HG02981 (cell line): ENCODE data around the gene TEAD4.

Source experiments
- ATAC-seq: cut with Tn5 transposase; IDR thresholded peaks from one replicate; pipeline ENCODE4 v1.9.1; 2021; ENCODE audit warnings: mild to moderate bottlenecking, moderate library complexity; ENCODE audit not compliant: unreplicated experiment

The TEAD4 gene

DNA sequence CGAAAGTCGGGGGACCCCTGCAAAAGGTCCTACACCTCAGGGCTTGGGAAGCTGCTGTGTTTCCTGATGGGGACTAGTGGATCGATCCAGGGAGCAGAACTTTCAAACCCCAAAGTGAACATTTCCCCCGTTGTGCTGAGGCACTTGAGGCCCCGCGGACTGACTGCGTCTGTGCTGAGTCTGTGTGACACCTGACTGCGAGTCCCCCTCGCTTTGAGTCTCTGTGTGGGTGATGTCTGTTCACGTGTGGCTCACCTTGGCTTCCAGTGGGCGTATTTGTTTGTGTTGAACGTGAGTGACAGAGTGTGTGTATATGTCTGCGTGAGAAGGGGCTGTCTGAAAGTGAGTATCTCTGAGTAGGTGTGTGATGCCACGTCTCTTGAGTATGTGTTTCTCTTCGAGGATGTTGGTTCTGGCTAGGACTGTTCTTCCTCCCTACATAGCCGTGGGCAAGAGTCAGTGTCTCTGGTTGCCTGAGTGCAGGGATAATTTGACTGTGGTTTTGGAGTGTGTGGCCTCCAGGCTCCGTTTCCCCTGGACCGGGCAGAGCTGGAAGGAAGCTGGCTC, 1.3 kb downstream of the TEAD4 start:
- no peak for ATAC-seq

DNA sequence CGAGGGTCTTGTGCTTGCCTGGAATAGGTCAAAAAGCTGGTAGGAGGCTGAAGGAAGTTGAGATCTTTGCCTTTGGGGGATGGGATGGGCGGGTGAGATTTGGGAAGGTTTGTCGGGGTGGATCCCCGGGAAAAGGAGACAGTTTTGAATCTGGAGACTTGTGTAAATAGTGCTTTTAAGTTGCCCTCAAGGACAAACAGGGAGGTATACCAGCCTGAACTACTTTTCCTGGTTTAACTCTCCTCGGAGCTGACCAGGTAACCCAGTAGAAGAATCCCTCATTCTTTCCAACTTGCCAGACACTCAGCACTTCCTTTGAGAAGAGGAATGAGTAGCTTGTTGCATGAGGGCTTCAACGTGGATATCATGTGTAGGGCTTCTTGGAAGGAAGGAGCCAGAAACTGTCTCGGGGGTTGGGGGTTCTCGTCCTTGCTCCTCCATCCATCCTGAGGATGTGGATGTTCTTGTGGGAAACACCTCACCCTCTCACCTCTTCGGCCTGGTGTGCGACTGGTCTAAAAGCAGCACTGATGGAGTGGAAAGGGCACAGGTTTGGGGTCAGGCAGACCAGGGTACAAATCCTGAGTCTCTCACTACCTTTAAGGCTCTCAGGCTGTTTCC, 1.9 kb downstream of the TEAD4 start:
- no peak for ATAC-seq

DNA sequence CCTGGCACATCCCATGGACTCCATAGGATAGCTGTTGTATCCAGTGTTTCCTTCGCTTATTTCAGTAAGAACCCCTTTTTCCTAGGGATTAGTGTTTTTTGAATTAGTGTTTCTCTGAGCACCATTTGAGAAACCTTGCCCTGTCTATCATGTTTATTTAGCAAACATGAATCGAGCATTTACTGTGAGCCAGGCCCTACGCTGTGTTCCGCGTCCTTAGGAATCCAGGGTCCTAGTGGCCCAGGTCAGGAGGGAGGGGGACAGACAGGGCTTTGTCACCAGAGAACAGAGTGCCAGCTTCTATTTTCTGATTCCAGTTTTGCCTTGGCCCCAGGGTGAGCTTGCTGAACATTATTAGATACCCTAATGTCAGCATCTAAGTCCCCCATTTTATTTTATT, 2.5 kb downstream of the TEAD4 start:
- ATAC-seq, result no peak

GRCh38 chr12:2963154-2963759, 4.1 kb downstream of the TEAD4 start:
- no peak for ATAC-seq

DNA sequence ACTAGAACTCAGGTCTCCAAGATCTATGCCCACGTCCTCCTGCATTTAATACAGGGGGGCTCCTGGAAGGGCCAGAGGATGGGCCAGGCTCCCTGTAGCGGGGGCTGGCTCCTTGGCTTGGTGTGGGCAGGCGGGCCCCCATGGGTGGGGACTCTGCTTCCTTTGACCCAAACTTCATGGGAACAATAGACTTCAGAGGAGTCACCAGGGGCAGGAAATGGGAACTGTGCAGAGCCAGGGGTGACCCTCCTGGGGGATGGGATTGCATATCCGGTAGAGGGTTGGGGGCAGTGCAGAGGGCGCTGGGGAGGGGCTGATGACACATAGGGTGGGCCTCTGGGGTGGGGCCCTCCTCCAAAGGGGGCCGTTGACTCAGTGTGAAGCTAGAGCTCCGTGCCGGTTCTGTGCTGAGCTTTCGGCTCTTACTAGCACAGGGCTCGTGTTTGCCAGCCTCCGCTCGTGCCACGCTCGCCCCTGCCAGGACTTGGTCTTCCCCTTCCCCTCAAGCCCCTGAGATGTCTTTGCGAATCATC, 4.6 kb downstream of the TEAD4 start:
- no peak for ATAC-seq

DNA sequence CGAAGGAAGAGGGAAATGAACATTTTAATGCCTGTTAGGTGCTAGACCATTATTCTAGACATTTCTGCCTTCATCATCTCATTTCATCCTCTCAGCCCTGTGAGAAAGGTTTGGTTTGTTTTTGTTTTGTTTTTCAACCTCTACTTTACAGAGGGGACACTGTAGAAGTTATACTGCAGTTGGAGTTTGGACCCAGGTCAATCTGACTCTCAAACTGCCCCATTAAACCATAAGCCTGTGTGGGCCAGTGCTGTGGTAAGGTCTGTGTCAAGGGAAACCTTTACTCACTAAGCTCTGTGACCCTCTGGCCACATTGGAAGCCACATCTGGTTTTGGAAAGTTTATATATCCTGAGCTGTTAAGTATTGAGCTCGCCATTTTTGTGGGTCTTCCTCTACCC, 8.5 kb downstream of the TEAD4 start:
- ATAC-seq, result no peak

- no peak for ATAC-seq
Measured at GRCh38 chr12:2970744-2971143, 11.5 kb downstream of the TEAD4 start.

DNA sequence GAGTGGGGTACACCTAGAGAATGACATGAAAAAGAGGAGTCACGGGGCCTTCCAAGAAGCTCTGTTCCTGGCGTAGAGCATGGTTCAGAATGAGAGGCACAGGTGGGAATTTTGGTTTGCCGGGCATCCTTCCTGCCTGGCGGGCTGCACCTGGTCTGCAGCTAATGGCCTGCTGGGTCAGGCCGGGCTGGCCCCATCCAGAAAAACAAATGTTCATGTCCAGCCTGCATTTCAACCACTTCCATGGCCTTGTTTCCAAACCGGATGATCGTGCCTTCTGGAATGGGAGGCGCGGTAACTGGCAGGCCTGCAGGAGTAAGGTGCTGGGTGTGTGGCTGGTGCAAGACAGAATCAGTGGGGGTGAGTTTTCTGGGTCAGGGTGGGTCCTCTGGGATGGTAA, 14.4 kb downstream of the TEAD4 start:
- ATAC-seq, result no peak

- ATAC-seq, result no peak
Measured at GRCh38 chr12:2974560-2974971, 15.4 kb downstream of the TEAD4 start.

- ATAC-seq, result no peak
Measured at GRCh38 chr12:2976581-2976996, 17.4 kb downstream of the TEAD4 start.

GRCh38 chr12:2977776-2978175, 18.6 kb downstream of the TEAD4 start:
- no peak for ATAC-seq

DNA sequence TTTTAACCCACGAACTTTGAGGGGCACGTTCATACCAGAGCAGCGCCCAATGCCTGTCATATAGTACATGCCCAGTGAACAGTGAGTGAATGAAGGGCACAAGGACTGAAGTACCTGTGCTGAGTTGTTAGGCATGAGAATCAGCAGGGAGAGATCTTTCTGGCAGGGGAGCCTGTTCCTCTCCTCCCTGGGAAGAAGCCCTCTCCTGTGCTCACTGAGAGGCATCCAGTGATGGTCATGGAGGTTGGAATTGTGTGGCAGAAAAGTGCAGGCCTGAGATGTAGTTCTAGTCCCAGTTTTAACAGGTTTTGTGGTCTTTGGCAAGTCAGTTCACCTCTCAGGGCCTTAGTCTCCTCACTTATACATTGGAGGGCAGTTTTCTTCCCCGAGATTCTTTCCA, 20.6 kb downstream of the TEAD4 start:
- no peak for ATAC-seq

DNA sequence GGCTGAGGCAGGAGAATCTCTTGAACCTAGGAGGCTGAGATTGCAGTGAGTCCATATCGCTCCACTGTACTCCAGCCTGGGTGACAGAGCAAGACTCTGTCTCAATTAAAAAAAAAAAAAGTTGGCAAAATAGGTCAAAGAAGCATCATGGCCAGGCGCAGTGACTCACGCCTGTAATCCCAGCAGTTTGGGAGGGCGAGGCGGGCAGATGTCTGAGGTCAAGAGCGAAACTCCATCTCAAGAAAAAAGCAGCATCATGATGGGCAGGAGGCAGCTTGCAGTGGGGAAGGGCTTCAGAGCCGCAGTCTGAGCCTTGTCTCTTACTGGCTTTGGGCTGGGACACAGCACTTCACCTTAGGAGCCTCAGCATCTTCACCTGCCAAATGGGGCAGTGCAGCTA, 21.4 kb downstream of the TEAD4 start:
- no peak for ATAC-seq

DNA sequence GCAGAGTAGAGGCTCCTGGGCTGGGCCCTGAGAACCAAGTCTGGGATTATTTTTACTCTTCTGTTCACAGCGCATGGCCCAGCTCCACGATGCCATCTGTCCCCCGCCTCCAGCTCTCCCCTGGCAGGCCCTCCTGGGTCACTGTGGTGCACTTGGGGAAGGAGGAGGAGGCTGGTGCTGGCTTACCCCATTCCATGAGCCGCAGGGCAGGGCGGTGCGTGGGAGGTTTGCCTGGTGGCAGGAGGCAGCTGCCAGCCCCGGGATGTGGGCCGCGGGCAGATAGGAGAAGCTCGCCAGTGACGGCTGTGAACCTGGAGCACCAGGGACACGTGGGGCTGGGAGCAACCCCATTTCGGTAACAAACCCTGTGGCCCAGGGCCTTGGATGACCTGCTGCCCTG, 23.2 kb downstream of the TEAD4 start:
- ATAC-seq, result no peak

- ATAC-seq, result no peak
Measured at GRCh38 chr12:2984249-2984648, 25.1 kb downstream of the TEAD4 start.

DNA sequence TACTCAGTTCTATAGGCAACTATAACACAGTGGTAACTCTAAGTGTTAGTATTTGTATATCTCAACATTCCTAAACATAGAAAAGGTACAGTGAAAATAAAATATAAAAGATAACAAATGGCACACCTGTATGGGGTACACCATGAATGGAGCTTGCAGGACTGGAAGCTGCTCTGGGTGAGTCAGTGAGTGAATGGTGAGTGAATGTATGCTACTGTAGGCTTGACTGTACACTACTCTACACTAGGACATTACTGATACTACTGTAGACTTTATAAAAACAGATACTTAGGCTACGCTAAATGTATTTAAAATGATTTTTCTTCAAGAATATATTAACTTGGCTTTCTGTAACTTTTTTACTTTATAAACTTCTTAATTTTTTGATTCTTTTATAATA, 25.5 kb downstream of the TEAD4 start:
- no peak for ATAC-seq

DNA sequence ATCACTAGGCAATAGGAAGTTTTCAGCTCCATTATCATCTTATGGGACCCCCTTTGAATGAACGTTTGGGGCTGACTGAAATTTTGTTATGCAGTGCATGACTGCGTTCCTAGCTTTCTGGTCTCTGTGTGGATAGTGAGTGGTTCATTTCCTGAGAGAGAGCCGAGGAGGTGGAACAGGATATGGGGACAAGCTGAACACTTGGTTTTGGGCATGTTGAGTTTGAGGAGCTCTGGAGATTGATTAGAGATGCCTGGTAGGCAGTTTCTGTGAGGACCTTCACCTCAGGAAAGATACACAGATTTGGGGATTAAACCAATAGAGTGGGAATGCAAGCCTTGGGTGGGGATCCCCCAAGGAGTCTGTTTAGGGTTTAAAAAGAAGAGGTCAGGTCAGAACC, 27.7 kb downstream of the TEAD4 start:
- ATAC-seq, result no peak

DNA sequence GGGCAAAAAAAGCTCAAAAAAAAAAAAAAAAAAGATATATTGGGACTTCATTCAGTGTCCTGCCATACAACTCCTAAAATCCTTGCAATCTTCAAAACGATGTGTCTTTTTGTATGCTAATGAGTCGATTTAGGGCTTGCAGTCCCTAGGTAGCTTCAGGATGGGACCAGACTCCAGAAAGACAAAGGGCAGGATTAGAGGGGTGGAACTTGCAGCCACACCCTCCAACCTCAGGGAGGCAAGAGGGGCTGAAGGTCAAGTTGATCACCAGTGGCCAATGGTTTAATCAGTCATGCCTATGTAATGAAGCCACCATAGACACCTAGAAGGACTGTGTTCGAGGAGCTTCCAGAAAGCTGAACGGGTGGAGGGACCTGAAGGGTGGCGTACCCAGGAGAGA, 29.3 kb downstream of the TEAD4 start:
- ATAC-seq, result no peak

GRCh38 chr12:2992724-2993123, 33.5 kb downstream of the TEAD4 start:
- no peak for ATAC-seq

- no peak for ATAC-seq
Measured at GRCh38 chr12:2997989-2998670, 38.9 kb downstream of the TEAD4 start.

DNA sequence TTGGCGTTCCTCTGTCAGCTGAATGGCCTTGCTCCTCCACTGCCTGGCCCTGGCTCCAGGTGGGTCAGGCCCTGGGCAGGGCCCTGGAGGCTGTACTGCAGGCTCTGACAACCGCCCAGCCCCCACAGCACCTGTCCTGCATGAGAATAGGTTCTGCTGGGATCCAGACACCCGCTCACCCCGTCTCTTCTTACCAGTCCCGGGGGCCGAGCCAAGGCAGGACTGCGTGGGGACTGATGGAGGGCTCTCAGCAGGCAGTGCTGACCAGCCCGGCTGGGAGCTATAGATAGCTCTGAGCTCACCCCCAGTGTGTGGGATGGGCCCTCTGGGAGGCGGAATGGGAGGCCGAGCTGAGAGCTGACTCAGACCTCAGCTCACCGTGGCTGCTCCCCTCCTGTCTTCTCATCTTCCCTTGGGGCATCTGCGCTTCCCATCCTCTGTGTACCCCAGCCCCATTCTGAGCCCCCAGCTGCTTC, 39.6 kb downstream of the TEAD4 start:
- no peak for ATAC-seq
